Cardiac fibroblast (primary cell): ENCODE measurements around the gene ID4.

Experiments
- DNase-seq, 2 donors: peaks; one replicate each; pipeline versions ENCODE4 v3.0.0 to v3.0.0-alpha.2; 2010; ENCODE audit warnings: low read depth in 2 of 2
- H3K4me3 ChIP-seq, 2 donors: replicated peaks in 1 of 2; 1 replicate in 1 of 2; 2 replicates in 1 of 2; pipeline ENCODE4 v1.5.1; 2011; ENCODE audit warnings: low read depth in 2 of 2, low read length in 2 of 2, mild to moderate bottlenecking in 2 of 2, moderate library complexity in 1 of 2
- CTCF ChIP-seq: IDR thresholded peaks from one replicate; pipeline ENCODE4 v1.5.1; 2011; ENCODE audit warnings: low read depth, mild to moderate bottlenecking, low read length, inconsistent platforms

The ID4 gene

GRCh38 chr6:19845266-19846041 lies 8.3 kb downstream of the ID4 start:
- DNase-seq: peak in 1 of 2 donors; percentile 64
- no peak overlapping the region for H3K4me3 ChIP-seq
- no peak for TF ChIP-seq CTCF

GRCh38 chr6:19848465-19849029 lies 11.4 kb downstream of the ID4 start:
- no peak overlapping the region for H3K4me3 ChIP-seq
- TF ChIP-seq CTCF: no peak
- no peak for DNase-seq

- H3K4me3 ChIP-seq: no peak overlapping the region
- TF ChIP-seq CTCF: no peak
- DNase-seq: no peak
Measured at GRCh38 chr6:19849196-19849595, 12.0 kb downstream of the ID4 start.

- TF ChIP-seq CTCF: no peak
- H3K4me3 ChIP-seq: no peak overlapping the region
- no peak for DNase-seq
Measured at GRCh38 chr6:19849755-19850154, 12.6 kb downstream of the ID4 start.

GRCh38 chr6:19851241-19852089 lies 14.3 kb downstream of the ID4 start:
- H3K4me3 ChIP-seq: no peak overlapping the region
- DNase-seq: peak; percentile 81 to 90
- peak; percentile 97 for TF ChIP-seq CTCF

GRCh38 chr6:19852090-19852457 lies 14.9 kb downstream of the ID4 start:
- DNase-seq: no peak
- no peak overlapping the region for H3K4me3 ChIP-seq
- no peak for TF ChIP-seq CTCF
